ENCODE results near the gene CALB2. TPM values are rescaled to one million over a fixed set of nuclear protein-coding genes. Genes with fewer than 3 reads are reported as not detected.

Gene CALB2
- polyA plus RNA-seq, 1 experiment, result 2.9 TPM

GRCh38 chr16:71432906-71433305 lies 74.4 kb downstream of the CALB2 start:
- no peak for DNase-seq (ENCODE audit: low read depth, low spot score)
- ChIA-PET POLR2A (no interaction called here), CTCF (no interaction called here)

GRCh38 chr16:71436473-71436872 lies 78.0 kb downstream of the CALB2 start:
- Histone ChIP-seq H3K27ac (ENCODE audit: low read depth, low read length) (no peak overlapping the region), H3K27me3 (ENCODE audit: control insufficient read depth, insufficient read depth, low read length) (no peaks in the 10 kb centered on the region), H3K9me3 (ENCODE audit: control insufficient read depth, insufficient read depth, low read length) (peaks cover 14% of the 10 kb centered on the region), H3K4me3 (ENCODE audit: low read depth, low read length) (no peak overlapping the region)
- ChIA-PET POLR2A (interaction anchor here (0.6 kb wide), 1 partner anchor 32 kb away, joined by 3 read pairs; no protein-coding TSS in a partner anchor), CTCF (no interaction called here)
- no peak for DNase-seq (ENCODE audit: low read depth, low spot score)
- no peak for TF ChIP-seq CTCF (IDR thresholded peaks at IDR 0.05; ENCODE audit: low read depth, low read length)

More at GRCh38 chr16:71432906-71433305, 74.4 kb downstream of the CALB2 start:
- peaks cover 4% of the 10 kb centered on the region; the same call in 1 of the 2 replicates for H3K9me3 ChIP-seq (ENCODE audit: control insufficient read depth, insufficient read depth, low read length)
- H3K27me3 ChIP-seq (ENCODE audit: control insufficient read depth, insufficient read depth, low read length), result no peaks in the 10 kb centered on the region
- TF ChIP-seq CTCF (IDR thresholded peaks at IDR 0.05; ENCODE audit: low read depth, low read length), result no peak
- H3K27ac ChIP-seq (ENCODE audit: low read depth, low read length), result no peak overlapping the region
- no peak overlapping the region for H3K4me3 ChIP-seq (ENCODE audit: low read depth, low read length)

GRCh38 chr16:71439523-71439922 lies 81.0 kb downstream of the CALB2 start:
- TF ChIP-seq CTCF (IDR thresholded peaks at IDR 0.05; ENCODE audit: low read depth, low read length), result no peak
- DNase-seq (ENCODE audit: low read depth, low spot score), result no peak
- ChIA-PET CTCF (interaction anchor here (1.4 kb wide), 1 partner anchor 12 kb away, joined by 4 read pairs; no protein-coding TSS in a partner anchor), POLR2A (no interaction called here)
- no peaks in the 10 kb centered on the region for H3K27me3 ChIP-seq (ENCODE audit: control insufficient read depth, insufficient read depth, low read length)
- H3K9me3 ChIP-seq (ENCODE audit: control insufficient read depth, insufficient read depth, low read length), result peaks cover 39% of the 10 kb centered on the region
- H3K27ac ChIP-seq (ENCODE audit: low read depth, low read length), result no peak overlapping the region
- H3K4me3 ChIP-seq (ENCODE audit: low read depth, low read length), result no peak overlapping the region

Other genes starting within 250 kb of the CALB2 start
- gene HYDIN, start 128.0 kb upstream of the CALB2 start, polyA plus RNA-seq (2011; rRNA removed), result 0.84 and 0.95 TPM in 2 replicates
- gene CMTR2, start 69.3 kb upstream of the CALB2 start, polyA plus RNA-seq (2011; rRNA removed), result 21.8 and 32.7 TPM in 2 replicates
- gene TLE7, start 83.3 kb downstream of the CALB2 start, polyA plus RNA-seq (2011; rRNA removed), result not detected in 2 replicates
- gene ZNF23, start 103.5 kb downstream of the CALB2 start, polyA plus RNA-seq (2011; rRNA removed), result 11.9 and 14.8 TPM in 2 replicates
- gene ZNF19, start 130.6 kb downstream of the CALB2 start, polyA plus RNA-seq (2011; rRNA removed), result 1.9 and 2.0 TPM in 2 replicates
- not detected in 2 replicates for gene CHST4, start 167.7 kb downstream of the CALB2 start, polyA plus RNA-seq (2011; rRNA removed)
- gene TAT, start 218.4 kb downstream of the CALB2 start, polyA plus RNA-seq (2011; rRNA removed), result not detected in 2 replicates